Lung (tissue), 12 donors: ENCODE results near the gene SULF2. TPM values are rescaled to one million over a fixed set of nuclear protein-coding genes. Genes with fewer than 3 reads are reported as not detected.
"Not testable (repeated sequence)": the region's sequence is repeated elsewhere in the genome, so short reads cannot be mapped to it uniquely, and the experiment has no call there.

Source experiments
- ATAC-seq: fragments of 200-7000 bp; cut with Tn5 transposase; one replicate; pipeline ENCODE4 v1.9.1; 2020; ENCODE audit warnings: moderate number of reproducible peaks; ENCODE audit not compliant: insufficient read depth, low FRiP score
- DNase-seq, 3 donors: peaks; one replicate each; pipeline ENCODE4 v3.0.0-alpha.2; 2013 to 2017
- H3K27ac ChIP-seq, 2 donors: one replicate each; pipeline ENCODE4 v1.5.1; 2013; ENCODE audit warnings: mild to moderate bottlenecking in 2 of 2, moderate library complexity in 2 of 2, control low read depth in 1 of 2, inconsistent platforms in 1 of 2, low read depth in 1 of 2, low read length in 1 of 2
- H3K27me3 ChIP-seq, 3 donors: one replicate each; pipeline ENCODE4 v1.5.1; 2013; ENCODE audit warnings: low read length in 2 of 3; ENCODE audit not compliant: control insufficient read depth in 3 of 3, insufficient read depth in 3 of 3
- H3K36me3 ChIP-seq, 4 donors: one replicate each; pipeline ENCODE4 v1.5.1; 2013; ENCODE audit warnings: low read length in 4 of 4, mild to moderate bottlenecking in 1 of 4, moderate library complexity in 1 of 4; ENCODE audit not compliant: control insufficient read depth in 4 of 4, insufficient read depth in 4 of 4
- H3K4me1 ChIP-seq, 5 donors: one replicate each; pipeline ENCODE4 v1.5.1; 2013; ENCODE audit warnings: low read length in 5 of 5, mild to moderate bottlenecking in 2 of 5, moderate library complexity in 1 of 5; ENCODE audit not compliant: control insufficient read depth in 5 of 5, insufficient read depth in 5 of 5
- H3K4me3 ChIP-seq: one replicate; pipeline ENCODE4 v1.5.1; 2013; ENCODE audit warnings: mild to moderate bottlenecking, control low read depth, moderate library complexity
- H3K9ac ChIP-seq, 2 donors: one replicate each; pipeline ENCODE4 v1.5.1; 2013; ENCODE audit warnings: low read length in 2 of 2, control low read depth in 1 of 2; ENCODE audit not compliant: insufficient read depth in 1 of 2
- H3K9me3 ChIP-seq, 4 donors: one replicate each; pipeline ENCODE4 v1.5.1; 2013; ENCODE audit warnings: low read length in 3 of 4, mild to moderate bottlenecking in 1 of 4, moderate library complexity in 1 of 4; ENCODE audit not compliant: control insufficient read depth in 4 of 4, insufficient read depth in 3 of 4
- WGBS, 2 donors: extraction: QIAGEN DNeasy Blood & Tissue Kit; methylation state at CpG; one replicate each; pipeline ENCODE4 v1.1.7; 2013; 5-methylcytosine and 5-hydroxymethylcytosine counted together
- polyA plus RNA-seq, 2 donors: library from polyadenylated mRNA; stranded (reverse); fragments of 200-250 nt; gene quantifications; one replicate each; pipeline ENCODE4 v1.2.1, GENCODE V29; 2013
- total RNA-seq, 2 donors: library from RNA; depleted of rRNA in 1 of 2; stranded (reverse); fragments of >200 nt in 1 of 2; gene quantifications; one replicate each; pipeline ENCODE4 v1.2.1, GENCODE V29; 2014 to 2021
- TF ChIP-seq, protein P1 (sequence below): IDR thresholded peaks from 2 replicates; pipeline ENCODE4 v1.5.1; 2012; ENCODE audit warnings: mild to moderate bottlenecking; ENCODE audit errors: control extremely low read depth, extremely low read depth
- donor health status: control.
- donor health status: control.
- donor health status: Bipolar disorder and iron deficiency.
- donor health status: healthy.
- donor health status: DM: yes; HTN: yes; CAD: no.

SULF2 gene
- total and polyA plus RNA-seq, 4 donors, result 17.7 to 42.4 (median 23.6) TPM

GRCh38 chr20:47795214-47795907 is 10.1 kb upstream of the SULF2 start:
- peaks cover 0 to 8% (median 0%) of the 10 kb centered on the region in 3 donors for H3K27me3 ChIP-seq
- H3K9me3 ChIP-seq, result no peaks in the 10 kb centered on the region
- TF ChIP-seq, protein P1, sequence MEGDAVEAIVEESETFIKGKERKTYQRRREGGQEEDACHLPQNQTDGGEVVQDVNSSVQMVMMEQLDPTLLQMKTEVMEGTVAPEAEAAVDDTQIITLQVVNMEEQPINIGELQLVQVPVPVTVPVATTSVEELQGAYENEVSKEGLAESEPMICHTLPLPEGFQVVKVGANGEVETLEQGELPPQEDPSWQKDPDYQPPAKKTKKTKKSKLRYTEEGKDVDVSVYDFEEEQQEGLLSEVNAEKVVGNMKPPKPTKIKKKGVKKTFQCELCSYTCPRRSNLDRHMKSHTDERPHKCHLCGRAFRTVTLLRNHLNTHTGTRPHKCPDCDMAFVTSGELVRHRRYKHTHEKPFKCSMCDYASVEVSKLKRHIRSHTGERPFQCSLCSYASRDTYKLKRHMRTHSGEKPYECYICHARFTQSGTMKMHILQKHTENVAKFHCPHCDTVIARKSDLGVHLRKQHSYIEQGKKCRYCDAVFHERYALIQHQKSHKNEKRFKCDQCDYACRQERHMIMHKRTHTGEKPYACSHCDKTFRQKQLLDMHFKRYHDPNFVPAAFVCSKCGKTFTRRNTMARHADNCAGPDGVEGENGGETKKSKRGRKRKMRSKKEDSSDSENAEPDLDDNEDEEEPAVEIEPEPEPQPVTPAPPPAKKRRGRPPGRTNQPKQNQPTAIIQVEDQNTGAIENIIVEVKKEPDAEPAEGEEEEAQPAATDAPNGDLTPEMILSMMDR, result no peak
- no peak overlapping the region for H3K4me3 ChIP-seq
- no peak for DNase-seq
- H3K9ac ChIP-seq, result no peak overlapping the region
- no peak overlapping the region for H3K27ac ChIP-seq
- H3K4me1 ChIP-seq, result peaks cover 0 to 9% (median 0%) of the 10 kb centered on the region in 5 donors
- H3K36me3 ChIP-seq, result no peaks in the 10 kb centered on the region
- WGBS, 2 donors, result 71 to 76% methylated on average over 17 of the region's 17 CpGs
- no peak for ATAC-seq

- not testable (repeated sequence) for H3K27ac ChIP-seq, DNase-seq, H3K4me3 ChIP-seq, H3K4me1 ChIP-seq, ATAC-seq, H3K36me3 ChIP-seq, H3K9ac ChIP-seq, H3K9me3 ChIP-seq
- 96 to 98% methylated on average over 6 of the region's 6 CpGs for WGBS, 2 donors
- peaks cover 0 to 16% (median 0%) of the 10 kb centered on the region in 3 donors for H3K27me3 ChIP-seq
Measured at GRCh38 chr20:47794264-47794663, 9.0 kb upstream of the SULF2 start.

DNA sequence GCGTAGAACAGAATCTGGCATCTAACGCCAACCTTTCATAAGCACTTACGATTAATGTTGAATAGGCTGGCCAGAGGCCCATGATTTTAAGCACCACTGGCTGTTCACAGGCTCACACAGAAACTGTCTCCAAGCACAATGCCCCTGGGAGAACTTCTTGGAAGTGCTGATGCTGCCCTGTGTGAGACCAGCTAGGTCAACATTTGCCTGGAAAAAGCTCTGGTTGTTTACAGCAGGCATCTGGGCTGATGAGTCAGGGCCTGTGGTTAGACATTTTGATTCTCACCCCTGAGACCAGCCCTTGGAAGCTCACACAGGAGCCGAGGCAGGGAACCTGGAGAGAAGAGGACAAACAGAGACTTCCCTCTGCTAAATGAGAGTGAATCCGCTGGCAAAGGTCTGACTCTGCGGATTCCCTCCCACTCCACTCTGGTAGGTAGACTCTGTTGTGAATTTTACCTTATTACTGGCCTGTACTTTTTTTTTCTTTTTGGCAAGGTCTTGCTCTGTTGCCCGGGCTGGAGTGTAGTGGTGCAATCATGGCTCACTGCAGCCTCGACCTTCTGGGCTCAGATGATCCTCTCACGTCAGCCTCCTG is 6.8 kb upstream of the SULF2 start:
- H3K4me3 ChIP-seq, result no peak overlapping the region
- WGBS, 2 donors, result 75 to 78% methylated on average over 9 of the region's 9 CpGs
- no peaks in the 10 kb centered on the region for H3K36me3 ChIP-seq
- H3K4me1 ChIP-seq, result peaks cover 0 to 4% (median 0%) of the 10 kb centered on the region in 5 donors
- H3K9me3 ChIP-seq, result no peaks in the 10 kb centered on the region
- peak overlapping the region in 1 of 2 donors; percentile 37 for H3K27ac ChIP-seq
- ATAC-seq (peak; percentile 66), DNase-seq (no peak)
- TF ChIP-seq, protein P1, result no peak
- no peak overlapping the region for H3K9ac ChIP-seq
- H3K27me3 ChIP-seq, result peaks cover 0 to 23% (median 6%) of the 10 kb centered on the region in 3 donors

- DNase-seq (no peak), ATAC-seq (no peak)
- H3K36me3 ChIP-seq, result no peaks in the 10 kb centered on the region
- H3K4me3 ChIP-seq, result no peak overlapping the region
- H3K9me3 ChIP-seq, result no peaks in the 10 kb centered on the region
- no peak overlapping the region for H3K27ac ChIP-seq
- peaks cover 0 to 7% (median 0%) of the 10 kb centered on the region in 5 donors for H3K4me1 ChIP-seq
- WGBS, 2 donors, result 95 to 97% methylated on average over 2 of the region's 2 CpGs
- TF ChIP-seq, protein P1, result no peak
- H3K27me3 ChIP-seq, result peaks cover 2 to 23% (median 6%) of the 10 kb centered on the region in 3 donors
- no peak overlapping the region for H3K9ac ChIP-seq
Measured at GRCh38 chr20:47791084-47791599, 5.9 kb upstream of the SULF2 start.
